ENCODE data around the gene GRK5. TPM values are rescaled to one million over a fixed set of nuclear protein-coding genes. Genes with fewer than 3 reads are reported as not detected.

GRK5 gene
- total and polyA plus RNA-seq, 9 of the 15 experiments (the other 6 are each of a cell fraction or from before 2014, with no cell fraction given) = 0.46 to 0.83 (median 0.67) TPM; not detected in 2

GRCh38 chr10:119320981-119321380 is 113.6 kb downstream of the GRK5 start (continued):
- TF ChIP-seq ADNP (tag; IDR thresholded peaks at IDR 0.05) = no peak
- no peak for TF ChIP-seq ZNF324 (CRISPR knock-in tag; IDR thresholded peaks at IDR 0.05)
- TF ChIP-seq ZNF24 (IDR thresholded peaks at IDR 0.05) = no peak
- no peak for TF ChIP-seq CSDE1 (IDR thresholded peaks at IDR 0.05)
- TF ChIP-seq ASH1L (IDR thresholded peaks at IDR 0.05; ENCODE audit: borderline replicate concordance, low read depth, partially characterized antibody) = no peak

- Histone ChIP-seq H3K4me1 (replicated peaks in 1 of 2; ENCODE audit: control insufficient read depth in 2 of 2, insufficient read depth in 2 of 2, low read length in 2 of 2) (no peaks in the 10 kb centered on the region), H3K9me3 (replicated peaks; ENCODE audit: control insufficient read depth, insufficient read depth, low read depth, low read length) (no peaks in the 10 kb centered on the region), H3K27ac (ENCODE audit: extremely low read depth, low read depth, low read length) (no peak overlapping the region), H3K4me2 (ENCODE audit: insufficient read depth, low read length) (no peak overlapping the region), H3K27me3 (ENCODE audit: control insufficient read depth in 2 of 2, insufficient read depth in 2 of 2, low read length in 2 of 2) (peaks cover 0 to 9% of the 10 kb centered on the region in 2 experiments; a peak in 2 of 5 replicates), H3K79me2 (ENCODE audit: control insufficient read depth, insufficient read depth, low read length) (no peaks in the 10 kb centered on the region), H2AFZ (ENCODE audit: low read depth, low read length) (no peak overlapping the region), H3K9me1 (ENCODE audit: control insufficient read depth, insufficient read depth, low read length) (no peaks in the 10 kb centered on the region), H3K36me3 (ENCODE audit: control insufficient read depth, insufficient read depth, low read length) (no peaks in the 10 kb centered on the region), H4K20me1 (replicated peaks; ENCODE audit: control insufficient read depth, insufficient read depth, low read length) (peaks cover under 1% of the 10 kb centered on the region; the same call in 1 of the 2 replicates), H3K9ac (ENCODE audit: insufficient read depth in 1 of 2, low read depth in 2 of 2, low read length in 2 of 2) (no peak overlapping the region), H3K4me3 (no peak overlapping the region)
- CTCF ChIA-PET (ENCODE audit: low intra/inter-chr PET ratio) = no interaction called here
- no peak for DNase-seq (ENCODE audit: extremely low read depth in 1 of 4, low spot score in 3 of 4)
- no TSS peak for BruUV-seq (replicated peaks)
- no peak for ATAC-seq
- POLR2A ChIA-PET = interaction anchor here (0.6 to 1.3 kb wide), 2 partner anchors 8 to 16 kb away, joined by 3 read pairs; no protein-coding TSS in a partner anchor
- FAIRE-seq = no peak
- intact Hi-C loops (cut with micrococcal nuclease) (no loop called here), in situ Hi-C loops (cut with MboI) (no loop called here)
- 14% methylated on average over 12 of the region's 16 CpGs for WGBS (ENCODE audit: insufficient coverage, low coverage, missing lambda C conversion rate)
- no peak for TF ChIP-seq GATA2 (CRISPR knock-in tag; IDR thresholded peaks at IDR 0.05)
- TF ChIP-seq DACH1 (IDR thresholded peaks at IDR 0.05; ENCODE audit: partially characterized antibody) = no peak
- no peak for TF ChIP-seq CREM (IDR thresholded peaks at IDR 0.05; ENCODE audit: low read depth)
- no peak for TF ChIP-seq ZNF75A (CRISPR knock-in tag; IDR thresholded peaks at IDR 0.05)
- TF ChIP-seq L3MBTL2 (IDR thresholded peaks at IDR 0.05) = no peak
- no peak for TF ChIP-seq PHTF2 (CRISPR knock-in tag; IDR thresholded peaks at IDR 0.05)
- TF ChIP-seq KLF1 (tag; IDR thresholded peaks at IDR 0.05) = no peak
- TF ChIP-seq ZNF280A (IDR thresholded peaks at IDR 0.05; ENCODE audit: low read depth, partially characterized antibody) = no peak
- TF ChIP-seq KDM5B (IDR thresholded peaks at IDR 0.05; ENCODE audit: insufficient replicate concordance, low read depth, low read length) = no peak
- no peak for TF ChIP-seq CHD2 (IDR thresholded peaks at IDR 0.05; ENCODE audit: low read depth, low read length)
- TF ChIP-seq MBD2 (IDR thresholded peaks at IDR 0.05; ENCODE audit: borderline replicate concordance, low read depth) = no peak
- no peak for TF ChIP-seq FOXJ2 (tag; IDR thresholded peaks at IDR 0.05)
- no peak for TF ChIP-seq PBX2 (CRISPR knock-in tag; IDR thresholded peaks at IDR 0.05; ENCODE audit: low read depth)
- no peak for TF ChIP-seq PBX2 (tag; conservative IDR thresholded peaks at IDR 0.05; ENCODE audit: low read depth)
These were observed 116.0 kb downstream of the GRK5 start for GRCh38 chr10:119323085-119324016.

Data from K562 (cell line).